ENCODE results near the gene ISCU. TPM values are rescaled to one million over a fixed set of nuclear protein-coding genes. Genes with fewer than 3 reads are reported as not detected.

The ISCU gene
- total and polyA plus RNA-seq, 9 of the 15 experiments (the other 6 are each of a cell fraction or from before 2014, with no cell fraction given) = 15.9 to 92.5 (median 77.3) TPM

GRCh38 chr12:108565146-108565545 lies 2.8 kb downstream of the ISCU start:
- FAIRE-seq = no peak
- in situ Hi-C loops (cut with MboI) (loop anchor here (5.0 kb wide), 1 partner anchor 52 kb away; no protein-coding TSS in a partner anchor), intact Hi-C loops (cut with micrococcal nuclease) (no loop called here)
- Histone ChIP-seq H3K79me2 (ENCODE audit: control insufficient read depth, insufficient read depth, low read length) (peaks cover 38% of the 10 kb centered on the region), H3K27ac (ENCODE audit: extremely low read depth, low read depth, low read length) (peak overlapping the region; percentile 85; the same call in 1 of the 3 replicates), H3K27me3 (ENCODE audit: control insufficient read depth in 2 of 2, insufficient read depth in 2 of 2, low read length in 2 of 2) (no peaks in the 10 kb centered on the region), H3K9me3 (replicated peaks; ENCODE audit: control insufficient read depth, insufficient read depth, low read depth, low read length) (no peaks in the 10 kb centered on the region), H3K4me3 (no peak overlapping the region), H4K20me1 (replicated peaks; ENCODE audit: control insufficient read depth, insufficient read depth, low read length) (0 out of 2 replicates have a peak, but pooled peaks cover 6% of the 10 kb centered on the region), H3K36me3 (ENCODE audit: control insufficient read depth, insufficient read depth, low read length) (peaks cover 52% of the 10 kb centered on the region), H3K4me2 (ENCODE audit: insufficient read depth, low read length) (no peak overlapping the region), H3K4me1 (replicated peaks in 1 of 2; ENCODE audit: control insufficient read depth in 2 of 2, insufficient read depth in 2 of 2, low read length in 2 of 2) (peaks cover 5 to 17% of the 10 kb centered on the region in 2 experiments), H3K9me1 (ENCODE audit: control insufficient read depth, insufficient read depth, low read length) (no peaks in the 10 kb centered on the region), H2AFZ (ENCODE audit: low read depth, low read length) (no peak overlapping the region), H3K9ac (ENCODE audit: insufficient read depth in 1 of 2, low read depth in 2 of 2, low read length in 2 of 2) (no peak overlapping the region)
- DNase-seq (ENCODE audit: extremely low read depth in 1 of 4, low spot score in 3 of 4) = no peak
- ATAC-seq = no peak
- 83% methylated on average over 3 of the region's 3 CpGs for WGBS (ENCODE audit: insufficient coverage, low coverage, missing lambda C conversion rate)
- ChIA-PET POLR2A (interaction anchor here (0.7 to 1.3 kb wide), 5 partner anchors 11 to 1205 kb away, joined by 3 to 4 read pairs (median 4); no protein-coding TSS in a partner anchor), CTCF (ENCODE audit: low intra/inter-chr PET ratio) (interaction anchor here (0.6 to 3.1 kb wide), 2 partner anchors 53 to 385 kb away, joined by 5 to 30 read pairs; no protein-coding TSS in a partner anchor)
- BruUV-seq (replicated peaks) = no TSS peak
- no peak for TF ChIP-seq ELK1 (CRISPR knock-in tag; IDR thresholded peaks at IDR 0.05)
- TF ChIP-seq HMG20A (CRISPR knock-in tag; conservative IDR thresholded peaks at IDR 0.05) = no peak
- TF ChIP-seq ZNF778 (CRISPR knock-in tag; IDR thresholded peaks at IDR 0.05) = no peak
- TF ChIP-seq ARID3A (IDR thresholded peaks at IDR 0.05; ENCODE audit: borderline replicate concordance, low read depth, low read length) = no peak
- TF ChIP-seq ZNF354B (CRISPR knock-in tag; IDR thresholded peaks at IDR 0.05) = no peak
- no peak for TF ChIP-seq TCF7 (IDR thresholded peaks at IDR 0.05; ENCODE audit: borderline replicate concordance)
- no peak for TF ChIP-seq HDGF (IDR thresholded peaks at IDR 0.05)
- no peak for TF ChIP-seq HSF4 (CRISPR knock-in tag; IDR thresholded peaks at IDR 0.05; ENCODE audit: borderline replicate concordance)
- no peak for TF ChIP-seq EP300 (IDR thresholded peaks at IDR 0.05; ENCODE audit: low read length)
- no peak for TF ChIP-seq NR0B1 (IDR thresholded peaks at IDR 0.05; ENCODE audit: partially characterized antibody)
- TF ChIP-seq, protein P1, sequence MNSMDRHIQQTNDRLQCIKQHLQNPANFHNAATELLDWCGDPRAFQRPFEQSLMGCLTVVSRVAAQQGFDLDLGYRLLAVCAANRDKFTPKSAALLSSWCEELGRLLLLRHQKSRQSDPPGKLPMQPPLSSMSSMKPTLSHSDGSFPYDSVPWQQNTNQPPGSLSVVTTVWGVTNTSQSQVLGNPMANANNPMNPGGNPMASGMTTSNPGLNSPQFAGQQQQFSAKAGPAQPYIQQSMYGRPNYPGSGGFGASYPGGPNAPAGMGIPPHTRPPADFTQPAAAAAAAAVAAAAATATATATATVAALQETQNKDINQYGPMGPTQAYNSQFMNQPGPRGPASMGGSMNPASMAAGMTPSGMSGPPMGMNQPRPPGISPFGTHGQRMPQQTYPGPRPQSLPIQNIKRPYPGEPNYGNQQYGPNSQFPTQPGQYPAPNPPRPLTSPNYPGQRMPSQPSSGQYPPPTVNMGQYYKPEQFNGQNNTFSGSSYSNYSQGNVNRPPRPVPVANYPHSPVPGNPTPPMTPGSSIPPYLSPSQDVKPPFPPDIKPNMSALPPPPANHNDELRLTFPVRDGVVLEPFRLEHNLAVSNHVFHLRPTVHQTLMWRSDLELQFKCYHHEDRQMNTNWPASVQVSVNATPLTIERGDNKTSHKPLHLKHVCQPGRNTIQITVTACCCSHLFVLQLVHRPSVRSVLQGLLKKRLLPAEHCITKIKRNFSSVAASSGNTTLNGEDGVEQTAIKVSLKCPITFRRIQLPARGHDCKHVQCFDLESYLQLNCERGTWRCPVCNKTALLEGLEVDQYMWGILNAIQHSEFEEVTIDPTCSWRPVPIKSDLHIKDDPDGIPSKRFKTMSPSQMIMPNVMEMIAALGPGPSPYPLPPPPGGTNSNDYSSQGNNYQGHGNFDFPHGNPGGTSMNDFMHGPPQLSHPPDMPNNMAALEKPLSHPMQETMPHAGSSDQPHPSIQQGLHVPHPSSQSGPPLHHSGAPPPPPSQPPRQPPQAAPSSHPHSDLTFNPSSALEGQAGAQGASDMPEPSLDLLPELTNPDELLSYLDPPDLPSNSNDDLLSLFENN (IDR thresholded peaks at IDR 0.05; ENCODE audit: low read depth in 2 of 2, low read length in 2 of 2) = no peak
- TF ChIP-seq PHB (CRISPR knock-in tag; IDR thresholded peaks at IDR 0.05) = no peak
- TF ChIP-seq SMAD4 (CRISPR knock-in tag; conservative IDR thresholded peaks at IDR 0.05) = no peak
- no peak for TF ChIP-seq ZNF24 (IDR thresholded peaks at IDR 0.05)
